OCI-LY7 (cell line): ENCODE results near the gene SND1.

Experiments used
- CTCF ChIP-seq: fragments of 200-600 bp; sonication (generic); conservative IDR thresholded peaks from 2 replicates; pipeline ENCODE4 v1.5.1; 2014; ENCODE audit warnings: mild to moderate bottlenecking, antibody characterized with exemption, low read length, moderate library complexity, mixed read lengths
- EZH2phosphoT487 ChIP-seq: fragments of 200-600 bp; sonication (generic); IDR thresholded peaks from 2 replicates; pipeline ENCODE4 v1.6.1; 2018; ENCODE audit warnings: low read depth, borderline replicate concordance, mild to moderate bottlenecking, mixed run types, antibody characterized with exemption, low read length, moderate library complexity, mixed read lengths

DNA sequence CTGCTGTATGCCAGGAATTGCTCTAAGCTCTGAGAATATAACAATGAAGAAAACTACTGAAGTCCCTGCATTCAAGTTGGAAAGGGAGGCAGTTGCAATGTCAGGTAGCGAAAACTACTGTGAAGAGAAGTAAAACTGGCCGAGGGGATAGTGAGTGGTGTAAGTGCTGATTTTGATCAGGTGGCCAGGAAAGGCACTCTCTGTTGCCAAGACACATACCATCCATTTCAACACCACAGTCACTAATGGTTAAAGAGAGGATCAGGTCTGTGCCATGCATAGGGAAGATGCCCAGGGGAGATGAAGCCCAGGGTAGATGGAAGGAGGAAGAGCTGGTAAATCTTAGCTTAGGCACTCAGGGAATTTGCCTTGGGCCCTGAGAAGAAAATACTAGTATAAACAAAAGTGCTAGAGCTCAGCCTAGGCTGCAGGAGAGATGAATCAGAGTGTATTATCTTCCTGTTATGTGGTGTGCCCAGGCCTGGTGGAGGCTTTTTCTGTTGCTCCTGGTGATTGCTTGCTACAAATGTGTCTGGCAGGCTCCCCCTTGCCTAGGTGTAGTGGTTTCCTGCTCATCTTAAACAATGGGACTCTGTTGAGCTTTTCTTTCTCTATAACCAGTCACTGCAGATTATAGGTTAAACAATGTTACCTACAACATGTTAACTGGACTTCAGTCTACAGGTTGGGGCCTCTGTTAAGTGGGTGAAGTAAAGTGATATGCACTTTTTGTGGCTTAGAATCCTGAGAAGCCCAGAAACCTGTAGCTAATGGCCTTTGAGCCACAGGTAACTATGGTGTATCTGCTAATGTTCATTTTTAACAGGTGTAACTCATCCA lies 253.7 kb downstream of the SND1 start:
- no peak for TF ChIP-seq CTCF
- no peak for TF ChIP-seq EZH2phosphoT487
